SK-N-SH (cell line): ENCODE data around the gene MBNL1. TPM values are rescaled to one million over a fixed set of nuclear protein-coding genes. Genes with fewer than 3 reads are reported as not detected.
"Not testable (repeated sequence)": the region's sequence is repeated elsewhere in the genome, so short reads cannot be mapped to it uniquely, and the experiment has no call there.

Experiments used
- CTCF ChIA-PET: fragments of 300-600, 350-600 bp; formaldehyde crosslinking; extraction: SDS; loops from one replicate; lab custom pipeline; 2021; lab: Yijun Ruan, JAX
- POLR2A ChIA-PET: fragments of 350-600 bp; sonication (Branson Sonifier 250); formaldehyde crosslinking; extraction: SDS; loops from one replicate; lab custom pipeline; 2020; ENCODE audit warnings: antibody characterized with exemption, inconsistent platforms; lab: Yijun Ruan, JAX
- DNase-seq: peaks from one replicate; pipeline ENCODE4 v3.0.0; 2012
- H2AFZ ChIP-seq: fragments of 200-600 bp; sonication (generic); 2 replicates; pipeline ENCODE4 v1.8.1; 2016; ENCODE audit warnings: antibody characterized with exemption, mild to moderate bottlenecking, low read depth
- H3F3A ChIP-seq: fragments of 200-600 bp; sonication (generic); replicated peaks from 2 replicates; pipeline ENCODE3; 2016; ENCODE audit warnings: antibody characterized with exemption, mild to moderate bottlenecking; ENCODE audit not compliant: insufficient read depth
- H3K27ac ChIP-seq, 2 experiments: fragments of 200-500 bp in 1 of 2; fragments of 200-600 bp in 1 of 2; sonication (Bioruptor generic) in 1 of 2; sonication (generic), shearing (Covaris generic) in 1 of 2; 2 replicates each; pipeline versions ENCODE4 v1.5.1 to v1.6.1; 2014 to 2016; ENCODE audit warnings: low read depth in 2 of 2, inconsistent platforms in 1 of 2, low read length in 1 of 2, mild to moderate bottlenecking in 1 of 2, mixed read lengths in 1 of 2
- H3K27me3 ChIP-seq: fragments of 200-600 bp; sonication (generic), shearing (Covaris generic); 2 replicates; pipeline ENCODE4 v1.6.1; 2016; ENCODE audit warnings: mixed run types; ENCODE audit not compliant: insufficient read depth
- H3K36me3 ChIP-seq, 2 experiments: fragments of 200-500 bp in 1 of 2; fragments of 200-600 bp in 1 of 2; sonication (Bioruptor generic) in 1 of 2; sonication (generic) in 1 of 2; replicated peaks in 1 of 2; 2 replicates each; pipeline versions ENCODE3 to v1.5.1; 2014 to 2016; ENCODE audit warnings: low read length in 1 of 2, mild to moderate bottlenecking in 1 of 2; ENCODE audit not compliant: insufficient read depth in 2 of 2, control insufficient read depth in 1 of 2
- H3K4me1 ChIP-seq, 2 experiments: fragments of 200-500 bp in 1 of 2; fragments of 200-600 bp in 1 of 2; sonication (Bioruptor generic) in 1 of 2; sonication (generic), shearing (Covaris generic) in 1 of 2; 2 replicates each; pipeline versions ENCODE4 v1.5.1 to v1.6.1; 2014 to 2016; ENCODE audit warnings: low read depth in 1 of 2, low read length in 1 of 2, mixed run types in 1 of 2; ENCODE audit not compliant: insufficient read depth in 2 of 2, control insufficient read depth in 1 of 2
- H3K4me2 ChIP-seq: fragments of 200-600 bp; sonication (generic), shearing (Covaris generic); 2 replicates; pipeline ENCODE4 v1.6.1; 2017; ENCODE audit warnings: mixed run types
- H3K4me3 ChIP-seq, 2 experiments: fragments of 200-500 bp in 1 of 2; fragments of 200-600 bp in 1 of 2; sonication (Bioruptor generic) in 1 of 2; sonication (generic), shearing (Covaris generic) in 1 of 2; 2 replicates each; pipeline versions ENCODE4 v1.5.1 to v1.8.1; 2014 to 2016; ENCODE audit warnings: low read depth in 2 of 2, inconsistent platforms in 1 of 2, low read length in 1 of 2, mild to moderate bottlenecking in 1 of 2, mixed read lengths in 1 of 2, moderate library complexity in 1 of 2
- H3K79me2 ChIP-seq: fragments of 200-600 bp; sonication (generic); 2 replicates; pipeline ENCODE4 v1.8.1; 2017; ENCODE audit warnings: mild to moderate bottlenecking; ENCODE audit not compliant: insufficient read depth
- H3K9ac ChIP-seq: fragments of 200-600 bp; sonication (generic); 2 replicates; pipeline ENCODE4 v1.6.1; 2017; ENCODE audit warnings: mixed run types
- H3K9me2 ChIP-seq: fragments of 200-600 bp; sonication (generic); 2 replicates; pipeline ENCODE4 v1.6.1; 2017; ENCODE audit warnings: mixed run types
- H3K9me3 ChIP-seq: fragments of 200-600 bp; sonication (generic); 2 replicates; pipeline ENCODE4 v1.6.1; 2017; ENCODE audit warnings: mixed run types, mild to moderate bottlenecking, moderate library complexity
- H4K20me1 ChIP-seq: fragments of 200-600 bp; sonication (generic); 2 replicates; pipeline ENCODE4 v1.6.1; 2017; ENCODE audit warnings: mild to moderate bottlenecking, mixed run types; ENCODE audit not compliant: insufficient read depth
- CHD2 ChIP-seq: fragments of 150-350 bp; IDR thresholded peaks from 2 replicates; pipeline ENCODE4 v1.6.1; 2018; ENCODE audit warnings: low read length; ENCODE audit not compliant: partially characterized antibody
- EP300 ChIP-seq, 2 experiments: IDR thresholded peaks; 2 replicates each; pipeline versions ENCODE4 v1.4.0 to v1.6.1; 2012; ENCODE audit warnings: borderline replicate concordance in 1 of 2, low read depth in 1 of 2, low read length in 1 of 2
- EZH2phosphoT487 ChIP-seq: fragments of 200-600 bp; sonication (generic); IDR thresholded peaks from 2 replicates; pipeline ENCODE4 v1.6.1; 2017; ENCODE audit warnings: low read depth, mixed run types, mild to moderate bottlenecking, antibody characterized with exemption, moderate library complexity, borderline replicate concordance
- FOSL2 ChIP-seq: IDR thresholded peaks from 2 replicates; pipeline ENCODE4 v1.4.0; 2012; ENCODE audit warnings: low read depth, mild to moderate bottlenecking, moderate library complexity, borderline replicate concordance
- IRF3 ChIP-seq: fragments of 150-350 bp; IDR thresholded peaks from 2 replicates; pipeline ENCODE4 v1.6.1; 2016; ENCODE audit warnings: mild to moderate bottlenecking, low read depth, low read length
- JUND ChIP-seq: IDR thresholded peaks from 2 replicates; pipeline ENCODE4 v1.4.0; 2012
- MEF2A ChIP-seq: IDR thresholded peaks from 2 replicates; pipeline ENCODE4 v1.4.0; 2012; ENCODE audit warnings: low read depth, borderline replicate concordance
- NFIC ChIP-seq: IDR thresholded peaks from 2 replicates; pipeline ENCODE4 v1.4.0; 2012; ENCODE audit warnings: borderline replicate concordance
- PBX3 ChIP-seq: IDR thresholded peaks from 2 replicates; pipeline ENCODE4; 2012
- RCOR1 ChIP-seq: fragments of 150-350 bp; IDR thresholded peaks from 2 replicates; pipeline ENCODE4 v1.6.1; 2017; ENCODE audit warnings: antibody characterized with exemption, low read length
- RFX5 ChIP-seq: IDR thresholded peaks from 2 replicates; pipeline ENCODE4 v1.6.1; 2012; ENCODE audit warnings: mild to moderate bottlenecking, improper control_type of control experiment, low read length
- RXRA ChIP-seq: IDR thresholded peaks from 2 replicates; pipeline ENCODE4 v1.4.0; 2012; ENCODE audit warnings: low read depth, mild to moderate bottlenecking, borderline replicate concordance
- SIN3A ChIP-seq: IDR thresholded peaks from 2 replicates; pipeline ENCODE4 v1.6.1; 2012; ENCODE audit warnings: low read depth, mild to moderate bottlenecking, low read length, moderate library complexity, borderline replicate concordance
- TAF1 ChIP-seq: IDR thresholded peaks from 2 replicates; pipeline ENCODE4 v1.6.1; 2012; ENCODE audit warnings: low read depth, mild to moderate bottlenecking, low read length, moderate library complexity, borderline replicate concordance
- TCF12 ChIP-seq: IDR thresholded peaks from 2 replicates; pipeline ENCODE4 v1.4.0; 2012
- TEAD4 ChIP-seq: IDR thresholded peaks from 2 replicates; pipeline ENCODE4 v1.4.0; 2012; ENCODE audit warnings: mild to moderate bottlenecking, borderline replicate concordance; ENCODE audit not compliant: insufficient read depth
- WGBS: methylation state at CpG from one replicate; pipeline ENCODE4 v1.1.6; 2017; ENCODE audit warnings: low lambda C conversion rate; 5-methylcytosine and 5-hydroxymethylcytosine counted together
- polyA plus RNA-seq, 3 experiments: library from polyadenylated mRNA; depleted of rRNA; stranded (reverse); fragments of >200 nt; gene quantifications; 2 replicates each; pipeline ENCODE4 v1.2.3, GENCODE V29; 2012

The MBNL1 gene
- polyA plus RNA-seq, 1 of the 3 experiments (the other 2 are of a cell fraction), result 44.3 TPM

GRCh38 chr3:152430223-152431002, 161.7 kb downstream of the MBNL1 start:
- 0 out of 2 replicates have a peak, but pooled peaks cover 3% of the 10 kb centered on the region for H3K9me3 ChIP-seq
- ChIA-PET POLR2A (no interaction called here), CTCF (interaction anchor here (0.9 to 2.7 kb wide), 4 partner anchors 9 to 42 kb away, joined by 3 to 16 read pairs (median 3); no protein-coding TSS in a partner anchor)
- no peak overlapping the region for H2AFZ ChIP-seq
- DNase-seq, result no peak
- no peak overlapping the region for H3K9ac ChIP-seq
- H3K4me3 ChIP-seq, result no peak overlapping the region; a peak in 1 of 4 replicates
- 82% methylated on average over 2 of the region's 2 CpGs for WGBS
- TF ChIP-seq FOSL2 (no peak), JUND (peak; percentile 26), RFX5 (no peak), NFIC (no peak), SIN3A (no peak), PBX3 (no peak), TEAD4 (peak; percentile 50; the same call in 1 of the 2 replicates), IRF3 (no peak), EP300 (IDR thresholded peaks at IDR 0.05; ENCODE audit: borderline replicate concordance in 1 of 2, low read depth in 1 of 2, low read length in 1 of 2) (peak in 1 of 2 experiments; percentile 30; a peak in 1 of 4 replicates), MEF2A (peak; percentile 37; the same call in 1 of the 2 replicates), TCF12 (peak; percentile 75)
- H3K9me2 ChIP-seq, result no peaks in the 10 kb centered on the region
- H3K4me1 ChIP-seq, result peaks cover 10 to 14% of the 10 kb centered on the region in 2 experiments
- peaks cover 17% of the 10 kb centered on the region; the same call in 1 of the 2 replicates for H4K20me1 ChIP-seq
- H3K27ac ChIP-seq, result peak overlapping the region; percentile 63 to 64; a peak in 2 of 4 replicates
- H3K27me3 ChIP-seq, result no peaks in the 10 kb centered on the region
- peaks cover 88% of the 10 kb centered on the region for H3K79me2 ChIP-seq
- H3F3A ChIP-seq, result peaks cover 41% of the 10 kb centered on the region
- H3K4me2 ChIP-seq, result peak overlapping the region; percentile 37; the same call in 1 of the 2 replicates
- peaks cover 9 to 36% of the 10 kb centered on the region in 2 experiments for H3K36me3 ChIP-seq

GRCh38 chr3:152434142-152434541, 165.4 kb downstream of the MBNL1 start:
- Histone ChIP-seq H3K4me2 (no peak overlapping the region), H3K4me3 (no peak overlapping the region), H3K36me3 (peaks cover 12 to 46% of the 10 kb centered on the region in 2 experiments), H3K4me1 (peaks cover 16 to 28% of the 10 kb centered on the region in 2 experiments), H3K27ac (no peak overlapping the region), H3F3A (peaks cover 40% of the 10 kb centered on the region), H3K9me2 (no peaks in the 10 kb centered on the region), H2AFZ (no peak overlapping the region), H4K20me1 (peaks cover 42% of the 10 kb centered on the region), H3K27me3 (no peaks in the 10 kb centered on the region), H3K9me3 (0 out of 2 replicates have a peak, but pooled peaks cover 3% of the 10 kb centered on the region), H3K9ac (no peak overlapping the region), H3K79me2 (peaks cover 98% of the 10 kb centered on the region)
- POLR2A ChIA-PET, result no interaction called here
- no peak for DNase-seq
- TF ChIP-seq JUND (no peak), SIN3A (no peak), RXRA (no peak), RFX5 (no peak), RCOR1 (no peak), TAF1 (no peak), EZH2phosphoT487 (no peak), CHD2 (no peak)
- CTCF ChIA-PET, result interaction anchor here (1.1 kb wide), 1 partner anchor 10 kb away, joined by 5 read pairs; no protein-coding TSS in a partner anchor
- WGBS, result 95% methylated on average over 2 of the region's 2 CpGs

- H3K27ac ChIP-seq, H3K9ac ChIP-seq, POLR2A ChIA-PET, H2AFZ ChIP-seq, H3K27me3 ChIP-seq, H3K4me2 ChIP-seq, DNase-seq, H3K9me2 ChIP-seq, H3K9me3 ChIP-seq, H3K4me3 ChIP-seq: not testable (repeated sequence)
- peaks cover 35% of the 10 kb centered on the region for H4K20me1 ChIP-seq
- peaks cover 98% of the 10 kb centered on the region for H3K79me2 ChIP-seq
- H3K4me1 ChIP-seq, result peaks cover 15 to 17% of the 10 kb centered on the region in 2 experiments; a peak in 3 of 4 replicates
- CTCF ChIA-PET, result interaction anchor here (0.7 to 1.1 kb wide), 2 partner anchors 9 to 14 kb away, joined by 3 to 5 read pairs; no protein-coding TSS in a partner anchor
- peaks cover 32% of the 10 kb centered on the region for H3F3A ChIP-seq
- peaks cover 12 to 51% of the 10 kb centered on the region in 2 experiments for H3K36me3 ChIP-seq
Observed at GRCh38 chr3:152435210-152435609, 166.5 kb downstream of the MBNL1 start.
